HEK293 (cell line): ENCODE data around the gene GNB3.

ENCODE experiments used
- GLIS1 ChIP-seq: fragments of 450-650 bp; formaldehyde crosslinking; IDR thresholded peaks from 2 replicates; pipeline ENCODE4 v1.5.1; 2016; ENCODE audit warnings: missing biosample characterization, missing genetic modification characterization
- GLIS2 ChIP-seq: fragments of 450-650 bp; formaldehyde crosslinking; IDR thresholded peaks from 2 replicates; pipeline ENCODE4 v1.5.1; 2016; ENCODE audit warnings: missing biosample characterization, missing genetic modification characterization
- IKZF3 ChIP-seq: fragments of 450-650 bp; IDR thresholded peaks from 2 replicates; pipeline ENCODE4 v1.5.0; 2018; ENCODE audit warnings: missing biosample characterization, mild to moderate bottlenecking, missing genetic modification characterization, moderate library complexity
- KLF1 ChIP-seq: fragments of 450-650 bp; formaldehyde crosslinking; IDR thresholded peaks from 2 replicates; pipeline ENCODE4 v1.5.1; 2016; ENCODE audit warnings: missing biosample characterization, missing genetic modification characterization
- KLF10 ChIP-seq: fragments of 450-650 bp; IDR thresholded peaks from 2 replicates; pipeline ENCODE4 v1.5.1; 2018; ENCODE audit warnings: missing biosample characterization, mild to moderate bottlenecking, missing genetic modification characterization
- PATZ1 ChIP-seq: fragments of 450-650 bp; formaldehyde crosslinking; IDR thresholded peaks from 2 replicates; pipeline ENCODE4 v1.5.1; 2016; ENCODE audit warnings: missing biosample characterization, missing genetic modification characterization
- SP3 ChIP-seq: fragments of 450-650 bp; formaldehyde crosslinking; IDR thresholded peaks from 2 replicates; pipeline ENCODE4 v1.5.1; 2016; ENCODE audit warnings: missing biosample characterization, missing genetic modification characterization
- SP7 ChIP-seq: fragments of 450-650 bp; formaldehyde crosslinking; IDR thresholded peaks from 2 replicates; pipeline ENCODE4 v1.5.1; 2016; ENCODE audit warnings: missing biosample characterization, missing genetic modification characterization
- YY2 ChIP-seq: fragments of 450-650 bp; formaldehyde crosslinking; IDR thresholded peaks from 2 replicates; pipeline ENCODE4 v1.5.1; 2016; ENCODE audit warnings: missing biosample characterization, missing genetic modification characterization
- ZBTB44 ChIP-seq: fragments of 450-650 bp; IDR thresholded peaks from 2 replicates; pipeline ENCODE4 v1.5.1; 2018; ENCODE audit warnings: missing biosample characterization, mild to moderate bottlenecking, missing genetic modification characterization
- ZNF121 ChIP-seq: fragments of 450-650 bp; formaldehyde crosslinking; IDR thresholded peaks from 2 replicates; pipeline ENCODE4 v1.5.1; 2016; ENCODE audit warnings: missing biosample characterization, missing genetic modification characterization
- ZNF146 ChIP-seq: fragments of 450-650 bp; formaldehyde crosslinking; IDR thresholded peaks from 2 replicates; pipeline ENCODE4 v1.5.1; 2016; ENCODE audit warnings: missing biosample characterization, missing genetic modification characterization
- ZNF169 ChIP-seq: fragments of 450-650 bp; formaldehyde crosslinking; IDR thresholded peaks from 2 replicates; pipeline ENCODE4 v1.5.1; 2016; ENCODE audit warnings: missing biosample characterization, missing genetic modification characterization
- ZNF2 ChIP-seq: fragments of 450-650 bp; formaldehyde crosslinking; IDR thresholded peaks from 2 replicates; pipeline ENCODE4 v1.5.1; 2016; ENCODE audit warnings: missing biosample characterization, missing genetic modification characterization
- ZNF239 ChIP-seq: fragments of 450-650 bp; formaldehyde crosslinking; IDR thresholded peaks from 2 replicates; pipeline ENCODE4 v1.5.1; 2016; ENCODE audit warnings: missing biosample characterization, missing genetic modification characterization
- ZNF274 ChIP-seq, 2 experiments: fragments of 200-500 bp in 1 of 2; fragments of 450-650 bp in 1 of 2; sonication (Bioruptor generic) in 1 of 2; formaldehyde crosslinking in 1 of 2; IDR thresholded peaks; 2 replicates each; pipeline versions ENCODE4 v1.5.1 to v1.6.1; 2014 to 2016; ENCODE audit warnings: borderline replicate concordance in 1 of 2, inconsistent platforms in 1 of 2, low read length in 1 of 2, missing biosample characterization in 1 of 2, missing genetic modification characterization in 1 of 2
- ZNF292 ChIP-seq: fragments of 450-650 bp; formaldehyde crosslinking; IDR thresholded peaks from 2 replicates; pipeline ENCODE4 v1.5.1; 2016; ENCODE audit warnings: low read depth, missing biosample characterization, missing genetic modification characterization, borderline replicate concordance
- ZNF324 ChIP-seq: fragments of 450-650 bp; formaldehyde crosslinking; IDR thresholded peaks from 2 replicates; pipeline ENCODE4 v1.5.1; 2016; ENCODE audit warnings: missing biosample characterization, missing genetic modification characterization
- ZNF391 ChIP-seq: fragments of 450-650 bp; formaldehyde crosslinking; IDR thresholded peaks from 2 replicates; pipeline ENCODE4 v1.5.1; 2016; ENCODE audit warnings: low read depth, missing biosample characterization, missing genetic modification characterization, borderline replicate concordance
- ZNF398 ChIP-seq: fragments of 450-650 bp; formaldehyde crosslinking; IDR thresholded peaks from 2 replicates; pipeline ENCODE4 v1.5.1; 2017; ENCODE audit warnings: missing biosample characterization, missing genetic modification characterization
- ZNF449 ChIP-seq: fragments of 450-650 bp; formaldehyde crosslinking; IDR thresholded peaks from 2 replicates; pipeline ENCODE4 v1.5.1; 2017; ENCODE audit warnings: missing biosample characterization, mild to moderate bottlenecking, missing genetic modification characterization, moderate library complexity
- ZNF585B ChIP-seq: fragments of 450-650 bp; formaldehyde crosslinking; IDR thresholded peaks from 2 replicates; pipeline ENCODE4 v1.5.1; 2016; ENCODE audit warnings: missing biosample characterization, missing genetic modification characterization
- ZNF600 ChIP-seq: fragments of 450-650 bp; formaldehyde crosslinking; IDR thresholded peaks from 2 replicates; pipeline ENCODE4 v1.5.1; 2016; ENCODE audit warnings: missing biosample characterization, missing genetic modification characterization
- ZNF701 ChIP-seq: fragments of 450-650 bp; formaldehyde crosslinking; IDR thresholded peaks from 2 replicates; pipeline ENCODE4 v1.5.1; 2016; ENCODE audit warnings: missing biosample characterization, missing genetic modification characterization
- ZNF76 ChIP-seq: fragments of 450-650 bp; formaldehyde crosslinking; IDR thresholded peaks from 2 replicates; pipeline ENCODE4; 2016; ENCODE audit warnings: low read depth, missing biosample characterization, missing genetic modification characterization, borderline replicate concordance
- ZNF768 ChIP-seq: fragments of 450-650 bp; formaldehyde crosslinking; IDR thresholded peaks from 2 replicates; pipeline ENCODE4 v1.5.1; 2018; ENCODE audit warnings: missing biosample characterization, mild to moderate bottlenecking, missing genetic modification characterization
- ZSCAN30 ChIP-seq: fragments of 450-650 bp; IDR thresholded peaks from 2 replicates; pipeline ENCODE4 v1.5.1; 2018; ENCODE audit warnings: missing biosample characterization, mild to moderate bottlenecking, missing genetic modification characterization, moderate library complexity
- ZSCAN5A ChIP-seq: fragments of 450-650 bp; formaldehyde crosslinking; IDR thresholded peaks from 2 replicates; pipeline ENCODE4 v1.5.1; 2016; ENCODE audit warnings: missing biosample characterization, missing genetic modification characterization

The GNB3 gene

GRCh38 chr12:6867413-6868210 lies 26.9 kb downstream of the GNB3 start, which contains the start of gene TPI1 (continued):
- TF ChIP-seq IKZF3 (tag by site-specific recombination) (no peak; the same call in 1 of the 2 replicates), ZNF391 (peak; percentile 82; the same call in 1 of the 2 replicates), ZNF76 (tag by site-specific recombination) (peak; percentile 64; the same call in 1 of the 2 replicates), ZNF146 (tag by site-specific recombination) (0 out of 2 replicates have a peak, but pooled peaks have one; percentile 1), ZNF398 (tag by site-specific recombination) (peak; percentile 62), ZNF239 (tag by site-specific recombination) (peak; percentile 34; the same call in 1 of the 2 replicates), ZSCAN5A (tag by site-specific recombination) (0 out of 2 replicates have a peak, but pooled peaks have one; percentile 71), ZSCAN30 (tag by site-specific recombination) (0 out of 2 replicates have a peak, but pooled peaks have one; percentile 77), ZNF2 (tag by site-specific recombination) (0 out of 2 replicates have a peak, but pooled peaks have one; percentile 8), GLIS2 (peak; percentile 93), ZBTB44 (tag by site-specific recombination) (no peak), ZNF121 (tag by site-specific recombination) (0 out of 2 replicates have a peak, but pooled peaks have one; percentile 26), ZNF585B (tag by site-specific recombination) (0 out of 2 replicates have a peak, but pooled peaks have one; percentile 28), ZNF449 (tag by site-specific recombination) (no peak), GLIS1 (tag by site-specific recombination) (peak; percentile 89), ZNF768 (tag by site-specific recombination) (peak; percentile 8; the same call in 1 of the 2 replicates), YY2 (peak; percentile 41; the same call in 1 of the 2 replicates), SP7 (tag by site-specific recombination) (peak; percentile 48; the same call in 1 of the 2 replicates), ZNF292 (tag by site-specific recombination) (0 out of 2 replicates have a peak, but pooled peaks have one; percentile 17), ZNF274 (IDR thresholded peaks at IDR 0.05; ENCODE audit: low read length) (no peak), ZNF274 (tag by site-specific recombination; IDR thresholded peaks at IDR 0.05; ENCODE audit: borderline replicate concordance) (no peak), ZNF324 (tag by site-specific recombination) (peak; percentile 56), KLF10 (tag by site-specific recombination) (peak; percentile 65), ZNF701 (tag by site-specific recombination) (no peak), KLF1 (tag by site-specific recombination) (0 out of 2 replicates have a peak, but pooled peaks have one; percentile 8), PATZ1 (tag by site-specific recombination) (peak; percentile 52), ZNF169 (no peak), SP3 (tag by site-specific recombination) (peak; percentile 60), ZNF600 (tag by site-specific recombination) (no peak)
